HG03139 (cell line): ENCODE results near the gene ECD.
A peak's percentile ranks its signal among the peaks of the same experiment; 100 is the strongest.

ENCODE experiments used
- ATAC-seq: cut with Tn5 transposase; IDR thresholded peaks from one replicate; pipeline ENCODE4 v1.9.1; 2021; ENCODE audit not compliant: unreplicated experiment

Gene ECD

GRCh38 chr10:73099141-73099540, 68.7 kb downstream of the ECD start:
- ATAC-seq, result no peak

- no peak for ATAC-seq
These were observed 70.5 kb downstream of the ECD start for GRCh38 chr10:73097305-73097670.

GRCh38 chr10:73096449-73097304, 71.1 kb downstream of the ECD start, which contains the start of gene P4HA1:
P4HA1 (minus strand) TSS chr10:73096866; CDS start chr10:73074883, 21,983 bp downstream.
- ATAC-seq, result peak; percentile 70

GRCh38 chr10:73096041-73096448, 71.8 kb downstream of the ECD start:
- peak; percentile 27 for ATAC-seq

- no peak for ATAC-seq
These were observed 72.3 kb downstream of the ECD start for GRCh38 chr10:73095481-73096021.

GRCh38 chr10:73094986-73095480, 72.8 kb downstream of the ECD start:
- ATAC-seq, result no peak

GRCh38 chr10:73093922-73094850, 73.6 kb downstream of the ECD start:
- ATAC-seq, result no peak

- no peak for ATAC-seq
These were observed 75.0 kb downstream of the ECD start for GRCh38 chr10:73092830-73093229.

- no peak for ATAC-seq
These were observed 79.5 kb downstream of the ECD start for GRCh38 chr10:73088304-73088703.

- no peak for ATAC-seq
These were observed 81.0 kb downstream of the ECD start for GRCh38 chr10:73086816-73087215.

- no peak for ATAC-seq
These were observed 83.6 kb downstream of the ECD start for GRCh38 chr10:73084209-73084608.
